GM12801 (cell line): ENCODE results near the gene DPYD.

Experiments used
- CTCF ChIP-seq: IDR thresholded peaks from one replicate; pipeline ENCODE4 v1.5.1; 2011; ENCODE audit warnings: control low read depth; ENCODE audit not compliant: insufficient read length; ENCODE audit errors: extremely low read depth

Gene DPYD

DNA sequence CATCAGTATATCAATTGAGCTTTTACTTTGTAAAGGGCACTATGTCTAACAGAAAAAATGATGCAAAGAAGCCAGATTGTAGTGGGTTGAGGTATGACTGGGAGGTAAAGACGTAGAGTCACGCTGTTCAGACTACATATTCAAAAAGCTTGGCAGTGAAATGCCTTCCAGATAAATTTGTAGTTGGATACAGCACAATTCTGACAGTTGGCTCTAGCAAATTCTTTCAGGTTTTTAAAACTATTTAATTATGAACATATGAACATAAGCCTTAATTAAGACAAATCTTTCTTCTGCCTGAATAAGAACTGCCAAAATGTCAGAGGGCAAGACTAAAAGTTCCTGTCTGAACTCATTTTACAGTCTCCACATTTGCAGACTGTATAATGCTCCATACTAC is 118.8 kb downstream of the DPYD start:
- TF ChIP-seq CTCF = no peak

DNA sequence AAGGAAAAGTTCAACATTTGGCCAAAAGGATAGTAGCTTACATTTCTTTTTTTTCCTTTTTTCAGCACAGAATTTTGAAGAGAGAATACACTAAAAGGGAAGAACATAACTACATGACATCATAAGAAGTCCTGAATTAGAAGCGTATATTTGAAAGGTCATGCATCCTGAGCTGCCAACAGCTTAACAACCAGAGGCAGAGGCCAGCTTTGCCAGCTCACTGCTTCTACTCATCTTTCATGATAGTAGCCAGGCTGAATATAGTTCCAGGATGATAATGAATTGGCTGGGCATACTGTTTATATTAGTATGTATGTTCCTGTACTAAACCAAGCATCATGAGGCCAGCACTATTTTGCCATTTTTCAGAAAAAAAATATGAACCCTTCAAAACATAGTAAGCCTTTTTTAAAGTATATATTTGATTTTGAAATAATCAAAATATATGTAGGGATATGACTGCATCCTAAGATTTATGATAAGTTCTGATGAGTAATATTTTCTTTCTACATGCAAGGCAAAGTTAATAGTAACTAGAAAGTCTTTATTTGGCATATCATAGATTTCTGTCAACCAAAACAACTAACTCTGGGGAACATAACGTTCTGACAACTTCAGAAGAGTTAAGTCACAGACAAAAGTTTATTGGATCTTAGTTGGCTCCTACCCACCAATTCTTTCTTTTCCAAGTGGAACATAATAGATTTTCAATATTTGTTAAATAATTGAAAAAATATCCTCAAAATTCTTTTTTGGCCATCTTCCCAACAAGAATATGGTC is 123.2 kb downstream of the DPYD start:
- TF ChIP-seq CTCF = no peak

GRCh38 chr1:97796711-97797110 is 124.1 kb downstream of the DPYD start:
- no peak for TF ChIP-seq CTCF

DNA sequence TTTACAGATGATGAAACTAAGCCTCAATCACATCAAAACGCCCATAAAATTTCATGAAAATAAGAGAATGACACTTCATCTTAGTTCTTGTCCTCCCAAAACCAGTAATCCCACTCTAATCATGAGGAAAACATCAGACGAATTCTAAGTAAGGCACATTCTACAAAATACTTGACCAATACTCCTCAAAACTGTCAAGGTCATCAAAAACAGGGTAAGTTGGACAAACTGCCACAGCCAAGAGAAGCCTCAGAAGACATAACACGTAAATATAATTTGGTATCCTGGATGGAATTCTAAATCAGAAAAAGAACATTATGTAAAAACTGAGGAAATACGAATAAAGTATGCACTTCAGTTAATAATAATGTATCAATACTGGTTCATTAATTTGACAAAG is 128.2 kb downstream of the DPYD start:
- no peak for TF ChIP-seq CTCF

DNA sequence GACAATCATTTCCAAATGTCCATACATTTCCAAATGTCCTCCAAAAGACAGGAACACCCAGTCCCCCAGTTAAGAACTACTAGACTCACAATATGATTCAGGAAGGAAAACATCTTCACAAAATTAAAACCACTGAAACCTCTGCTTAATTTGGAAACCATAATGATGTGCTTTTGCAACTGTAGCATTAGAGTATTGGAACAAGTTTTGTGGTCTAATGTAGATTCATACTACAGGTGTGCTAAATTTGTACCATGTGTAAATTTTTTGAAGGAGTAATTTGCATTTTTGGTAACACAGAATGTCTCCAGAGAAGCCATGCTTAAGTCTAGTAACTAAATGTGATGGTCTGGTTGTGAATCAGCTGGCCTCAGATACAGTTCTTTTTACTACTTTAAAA is 129.6 kb downstream of the DPYD start:
- no peak for TF ChIP-seq CTCF

- TF ChIP-seq CTCF = no peak
Observed at GRCh38 chr1:97787231-97787630, 133.6 kb downstream of the DPYD start.

DNA sequence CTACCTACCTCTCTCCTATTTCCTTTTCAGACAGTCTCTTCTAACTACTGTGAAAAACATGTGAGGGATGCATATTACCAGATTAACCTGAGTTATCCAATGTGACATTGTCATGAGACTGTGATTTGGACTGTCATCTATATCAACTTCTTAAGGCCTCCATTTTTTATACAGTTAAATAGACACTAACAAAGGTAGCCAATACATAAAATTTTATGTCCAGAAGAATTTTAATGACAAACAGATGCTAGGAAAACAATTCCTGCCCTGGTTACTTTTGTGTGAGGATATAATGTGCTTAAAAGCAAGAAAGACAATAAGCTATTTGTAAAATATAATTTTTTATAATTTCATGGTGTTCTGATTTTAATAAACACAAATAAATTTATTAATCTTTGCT is 136.2 kb downstream of the DPYD start:
- TF ChIP-seq CTCF = no peak
